Measurements from ENCODE around the gene TM4SF20. TPM values are rescaled to one million over a fixed set of nuclear protein-coding genes. Genes with fewer than 3 reads are reported as not detected.
A peak's percentile ranks its signal among the peaks of the same experiment; 100 is the strongest.

Gene TM4SF20
- total RNA-seq, 1 experiment from 2014 or later: not detected

- no peaks in the 10 kb centered on the region for H3K79me2 ChIP-seq (ENCODE audit: low read depth)
- intact Hi-C loops (cut with micrococcal nuclease; ENCODE audit: unreplicated experiment): no loop called here
- peak in 1 of 2 experiments; percentile 47 for DNase-seq
- H3K9me3 ChIP-seq (ENCODE audit: insufficient read depth, low read depth): no peaks in the 10 kb centered on the region
- CTCF ChIA-PET: interaction anchor here (1.0 kb wide), 1 partner anchor 50 kb away, joined by 13 read pairs; no protein-coding TSS in a partner anchor
- H3K36me3 ChIP-seq (ENCODE audit: low read depth): no peaks in the 10 kb centered on the region
- H3F3A ChIP-seq (ENCODE audit: insufficient read depth, low read depth): peaks cover 13% of the 10 kb centered on the region; the same call in 1 of the 2 replicates
- peak overlapping the region; percentile 19; the same call in 1 of the 2 replicates for H2AFZ ChIP-seq
- H3K4me1 ChIP-seq (replicated peaks; ENCODE audit: insufficient read depth): peaks cover 17% of the 10 kb centered on the region; the same call in 1 of the 2 replicates
- H3K4me3 ChIP-seq: no peak overlapping the region
- TF ChIP-seq, protein P1, sequence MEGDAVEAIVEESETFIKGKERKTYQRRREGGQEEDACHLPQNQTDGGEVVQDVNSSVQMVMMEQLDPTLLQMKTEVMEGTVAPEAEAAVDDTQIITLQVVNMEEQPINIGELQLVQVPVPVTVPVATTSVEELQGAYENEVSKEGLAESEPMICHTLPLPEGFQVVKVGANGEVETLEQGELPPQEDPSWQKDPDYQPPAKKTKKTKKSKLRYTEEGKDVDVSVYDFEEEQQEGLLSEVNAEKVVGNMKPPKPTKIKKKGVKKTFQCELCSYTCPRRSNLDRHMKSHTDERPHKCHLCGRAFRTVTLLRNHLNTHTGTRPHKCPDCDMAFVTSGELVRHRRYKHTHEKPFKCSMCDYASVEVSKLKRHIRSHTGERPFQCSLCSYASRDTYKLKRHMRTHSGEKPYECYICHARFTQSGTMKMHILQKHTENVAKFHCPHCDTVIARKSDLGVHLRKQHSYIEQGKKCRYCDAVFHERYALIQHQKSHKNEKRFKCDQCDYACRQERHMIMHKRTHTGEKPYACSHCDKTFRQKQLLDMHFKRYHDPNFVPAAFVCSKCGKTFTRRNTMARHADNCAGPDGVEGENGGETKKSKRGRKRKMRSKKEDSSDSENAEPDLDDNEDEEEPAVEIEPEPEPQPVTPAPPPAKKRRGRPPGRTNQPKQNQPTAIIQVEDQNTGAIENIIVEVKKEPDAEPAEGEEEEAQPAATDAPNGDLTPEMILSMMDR (conservative IDR thresholded peaks at IDR 0.05): no peak
- no peak for TF ChIP-seq EZH2 (IDR thresholded peaks at IDR 0.05; ENCODE audit: low read depth)
- no TSS peak for BruUV-seq (replicated peaks)
- no peaks in the 10 kb centered on the region for H3K9me2 ChIP-seq (ENCODE audit: insufficient read depth)
- no peaks in the 10 kb centered on the region for H3K27me3 ChIP-seq (ENCODE audit: insufficient read depth, low read depth)
- H4K20me1 ChIP-seq (ENCODE audit: insufficient read depth): no peaks in the 10 kb centered on the region
- POLR2A ChIA-PET (ENCODE audit: unreplicated experiment): no interaction called here
- H3K4me2 ChIP-seq: no peak overlapping the region
- H3K27ac ChIP-seq: peak overlapping the region; percentile 70
These were observed 729 bp downstream of the TM4SF20 start for GRCh38 chr2:227378371-227378782.

DNA sequence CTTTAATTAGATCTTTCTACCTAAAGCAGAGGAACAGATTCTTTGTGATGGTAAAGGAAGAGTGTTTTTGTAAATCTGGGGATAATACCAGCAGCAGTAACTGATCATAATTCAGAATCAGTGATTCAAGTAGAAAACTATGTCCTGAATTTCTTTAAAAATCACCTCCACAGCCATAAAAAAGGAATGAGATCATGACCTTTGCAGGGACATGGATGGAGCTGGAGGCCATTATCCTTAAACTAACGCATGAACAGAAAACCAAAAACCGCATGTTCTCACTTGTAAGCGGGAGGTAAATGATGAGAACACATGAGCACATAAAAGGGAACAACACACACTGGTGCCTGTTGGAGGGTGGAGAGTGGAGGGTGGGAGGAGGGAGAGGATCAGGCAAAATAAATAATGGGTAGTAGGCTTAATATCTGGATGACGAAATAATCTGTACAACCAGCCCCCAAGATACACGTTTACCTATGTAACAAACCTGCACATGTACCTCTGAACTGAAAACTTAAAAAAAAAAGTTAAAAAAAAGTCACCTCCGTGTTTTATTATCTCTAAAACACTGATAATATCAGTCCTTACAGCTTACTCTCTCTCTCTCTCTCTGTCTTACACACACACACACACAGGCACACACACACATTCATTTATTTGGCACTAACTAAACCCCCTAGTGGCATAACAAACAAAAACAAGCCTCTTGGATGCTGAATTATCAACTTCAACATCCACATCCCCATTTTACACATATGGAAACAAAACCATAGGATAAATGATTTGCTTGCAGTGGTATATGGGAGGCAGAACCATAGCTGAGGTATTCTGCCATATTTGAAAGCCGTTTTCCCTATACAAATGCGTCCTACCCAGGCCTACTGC, 1.4 kb downstream of the TM4SF20 start:
- POLR2A ChIA-PET (ENCODE audit: unreplicated experiment): no interaction called here
- TF ChIP-seq, protein P1 (conservative IDR thresholded peaks at IDR 0.05): 0 out of 2 replicates have a peak, but pooled peaks have one; percentile 24
- no peak for TF ChIP-seq EZH2 (IDR thresholded peaks at IDR 0.05; ENCODE audit: low read depth)
- H3F3A ChIP-seq (ENCODE audit: insufficient read depth, low read depth): peaks cover 13% of the 10 kb centered on the region; the same call in 1 of the 2 replicates
- no peaks in the 10 kb centered on the region for H3K9me2 ChIP-seq (ENCODE audit: insufficient read depth)
- no peak overlapping the region for H3K4me3 ChIP-seq
- no peaks in the 10 kb centered on the region for H3K79me2 ChIP-seq (ENCODE audit: low read depth)
- no TSS peak for BruUV-seq (replicated peaks)
- CTCF ChIA-PET: interaction anchor here (1.0 kb wide), 1 partner anchor 50 kb away, joined by 13 read pairs; no protein-coding TSS in a partner anchor
- intact Hi-C loops (cut with micrococcal nuclease; ENCODE audit: unreplicated experiment): no loop called here
- H3K4me1 ChIP-seq (replicated peaks; ENCODE audit: insufficient read depth): peaks cover 17% of the 10 kb centered on the region; the same call in 1 of the 2 replicates
- H3K36me3 ChIP-seq (ENCODE audit: low read depth): no peaks in the 10 kb centered on the region
- H3K27me3 ChIP-seq (ENCODE audit: insufficient read depth, low read depth): no peaks in the 10 kb centered on the region
- DNase-seq: no peak
- H2AFZ ChIP-seq: peak overlapping the region; percentile 19
- no peaks in the 10 kb centered on the region for H3K9me3 ChIP-seq (ENCODE audit: insufficient read depth, low read depth)
- peak overlapping the region; percentile 70 for H3K27ac ChIP-seq
- H4K20me1 ChIP-seq (ENCODE audit: insufficient read depth): no peaks in the 10 kb centered on the region
- 0 out of 2 replicates have a peak overlapping the region, but pooled peaks have one; percentile 13 for H3K4me2 ChIP-seq

DNA sequence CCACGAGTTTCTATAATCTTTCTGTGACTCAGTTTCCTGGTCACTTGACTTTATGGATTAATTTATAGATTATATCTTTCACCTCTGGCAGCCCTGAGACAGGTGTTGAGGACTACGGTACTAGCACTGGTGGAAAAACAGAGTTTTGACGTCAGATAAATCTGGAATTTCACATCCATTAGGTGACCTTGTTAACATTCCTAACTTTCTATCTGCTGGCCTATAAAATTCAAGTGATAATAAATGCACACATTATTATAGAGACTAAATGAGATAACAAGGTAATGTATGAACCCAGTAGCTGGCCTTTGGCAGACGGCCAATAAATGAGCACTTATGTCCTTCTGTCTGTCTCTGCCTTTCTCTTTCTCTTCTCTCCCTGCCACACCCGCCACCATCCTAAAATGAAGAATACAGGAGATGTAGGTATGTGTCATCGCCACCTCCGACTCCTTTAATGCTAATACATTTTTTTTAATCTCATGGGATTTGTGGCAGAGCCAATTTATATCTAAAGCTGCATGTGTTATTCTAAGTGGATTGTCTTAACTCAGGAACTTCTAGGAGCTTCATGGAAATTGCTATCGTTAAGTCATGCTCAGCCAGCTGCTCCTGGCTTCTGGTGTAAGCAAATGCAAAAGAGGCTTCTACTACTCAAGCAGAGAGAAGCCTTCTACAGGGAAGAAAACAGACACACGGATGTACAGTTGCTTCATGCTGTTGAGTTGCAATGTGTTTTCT, 2.3 kb downstream of the TM4SF20 start:
- peaks cover 17% of the 10 kb centered on the region; the same call in 1 of the 2 replicates for H3K4me1 ChIP-seq (replicated peaks; ENCODE audit: insufficient read depth)
- POLR2A ChIA-PET (ENCODE audit: unreplicated experiment): no interaction called here

More for the DNA sequence above, 2.3 kb downstream of the TM4SF20 start:
- Histone ChIP-seq H3K36me3 (ENCODE audit: low read depth) (no peaks in the 10 kb centered on the region), H3K79me2 (ENCODE audit: low read depth) (no peaks in the 10 kb centered on the region), H2AFZ (no peak overlapping the region), H3K4me2 (no peak overlapping the region), H3K27ac (peak overlapping the region; percentile 4; the same call in 1 of the 2 replicates), H3K4me3 (no peak overlapping the region), H3K9me3 (ENCODE audit: insufficient read depth, low read depth) (no peaks in the 10 kb centered on the region), H3K27me3 (ENCODE audit: insufficient read depth, low read depth) (no peaks in the 10 kb centered on the region), H3F3A (ENCODE audit: insufficient read depth, low read depth) (peaks cover 13% of the 10 kb centered on the region; the same call in 1 of the 2 replicates), H4K20me1 (ENCODE audit: insufficient read depth) (no peaks in the 10 kb centered on the region), H3K9me2 (ENCODE audit: insufficient read depth) (no peaks in the 10 kb centered on the region)
- CTCF ChIA-PET: no interaction called here
- DNase-seq: no peak
- intact Hi-C loops (cut with micrococcal nuclease; ENCODE audit: unreplicated experiment): no loop called here
- TF ChIP-seq, protein P1 (conservative IDR thresholded peaks at IDR 0.05): no peak
- TF ChIP-seq EZH2 (IDR thresholded peaks at IDR 0.05; ENCODE audit: low read depth): no peak
- no TSS peak for BruUV-seq (replicated peaks)

Data from PC-9 (cell line).